Activated CD4-positive, alpha-beta T cell treated with anti-CD3 and anti-CD28 coated beads, Interleukin-2, amount 50 U/mL, for 4 hours (primary cell): ENCODE results near the gene RIMBP2.

Source experiments
- DNase-seq, 2 experiments: peaks; one replicate each; pipeline ENCODE4 v3.0.0-alpha.2; 2020

Gene RIMBP2

GRCh38 chr12:130398100-130398848 lies 317.8 kb downstream of the RIMBP2 start:
- DNase-seq: no peak

DNA sequence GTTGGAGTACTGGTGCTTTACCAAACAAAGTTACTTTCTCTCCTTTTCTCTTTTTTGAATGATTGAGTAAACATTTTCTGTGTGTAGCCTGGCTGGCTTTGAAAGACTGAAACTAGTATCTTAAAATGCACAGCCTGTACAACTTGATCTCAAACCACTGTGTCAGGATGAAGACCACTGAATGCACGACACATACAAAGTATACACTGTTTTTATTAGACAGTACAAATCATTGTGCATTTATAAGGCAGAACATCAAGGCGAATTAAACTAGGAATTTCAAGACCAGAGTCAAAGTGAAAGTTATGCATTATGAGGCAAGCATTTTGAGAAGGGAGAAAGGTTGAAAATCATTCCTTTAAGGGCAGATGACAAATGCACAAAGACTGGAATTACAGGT lies 319.4 kb downstream of the RIMBP2 start:
- DNase-seq: no peak

GRCh38 chr12:130394906-130395305 lies 321.2 kb downstream of the RIMBP2 start:
- no peak for DNase-seq

GRCh38 chr12:130391186-130391585 lies 324.9 kb downstream of the RIMBP2 start:
- DNase-seq: no peak

GRCh38 chr12:130385193-130385592 lies 330.9 kb downstream of the RIMBP2 start:
- DNase-seq: no peak

DNA sequence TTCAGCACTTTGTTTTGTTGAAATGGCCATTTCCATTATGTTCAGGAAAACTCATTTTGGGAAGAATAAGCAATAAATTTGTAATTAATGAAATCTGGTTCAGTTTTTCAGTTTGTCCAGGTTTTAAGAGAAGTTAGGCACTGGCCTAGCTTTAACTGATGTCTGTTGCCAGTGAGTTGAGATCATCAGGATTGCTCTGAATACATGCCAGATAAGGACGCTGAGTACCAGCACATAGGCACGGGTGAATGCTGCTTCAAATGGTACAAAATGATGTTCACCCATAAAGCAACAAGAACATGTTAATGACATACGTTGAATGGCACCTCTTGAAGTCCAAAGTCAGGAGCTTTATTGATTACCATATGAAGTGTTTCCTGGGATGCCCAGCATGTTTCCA lies 331.9 kb downstream of the RIMBP2 start:
- DNase-seq: no peak

- no peak for DNase-seq
Measured at GRCh38 chr12:130382818-130383217, 333.3 kb downstream of the RIMBP2 start.

DNA sequence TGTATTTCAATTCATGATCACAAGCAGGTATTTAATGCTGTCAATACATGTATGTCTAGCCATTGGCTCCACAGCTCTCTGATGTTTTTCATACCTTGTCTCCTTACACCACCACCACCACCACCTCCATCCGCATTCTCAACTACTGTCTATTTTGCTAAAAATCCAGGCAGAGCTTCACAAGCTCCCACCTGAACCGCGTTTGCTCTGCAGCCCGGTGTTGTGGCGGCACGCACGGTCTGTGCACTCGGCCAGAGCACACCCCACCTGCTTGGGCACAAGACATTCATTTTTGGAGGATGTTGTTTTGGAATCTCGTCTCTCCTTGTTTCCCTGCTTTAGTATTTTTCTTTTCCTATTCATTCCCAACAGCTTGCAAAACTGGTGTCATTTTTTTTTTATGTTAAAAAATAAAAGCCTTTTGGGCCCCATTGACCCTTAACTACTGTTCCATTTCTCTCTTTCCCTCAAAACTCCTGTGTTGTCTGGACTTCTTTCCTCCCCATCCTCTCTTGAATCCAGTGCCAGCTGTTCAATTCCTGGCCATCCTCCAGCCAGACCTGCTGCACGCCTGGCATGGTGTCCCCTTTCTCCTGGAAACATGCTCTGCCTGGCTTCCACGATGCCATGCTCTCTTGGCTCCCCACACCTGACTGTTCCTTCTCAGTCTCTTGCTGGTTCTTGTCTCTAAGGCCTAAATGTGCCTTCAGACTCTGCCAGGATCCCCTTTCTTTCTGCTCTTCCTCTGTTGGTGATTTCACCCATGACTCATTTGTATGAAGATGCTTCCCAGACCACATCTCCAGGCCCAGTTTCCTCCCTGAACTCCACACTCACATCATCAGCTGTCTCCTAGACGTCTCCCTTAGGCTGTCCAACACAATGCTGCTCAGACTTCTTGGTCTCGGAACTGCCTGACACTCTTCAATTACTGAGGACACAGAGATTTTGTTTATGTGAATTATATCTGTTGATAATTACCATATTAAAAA lies 340.5 kb downstream of the RIMBP2 start:
- no peak for DNase-seq

GRCh38 chr12:130374083-130374482 lies 342.0 kb downstream of the RIMBP2 start:
- DNase-seq: no peak

- DNase-seq: no peak
Measured at GRCh38 chr12:130372936-130373335, 343.2 kb downstream of the RIMBP2 start.

- no peak for DNase-seq
Measured at GRCh38 chr12:130371296-130371695, 344.8 kb downstream of the RIMBP2 start.

DNA sequence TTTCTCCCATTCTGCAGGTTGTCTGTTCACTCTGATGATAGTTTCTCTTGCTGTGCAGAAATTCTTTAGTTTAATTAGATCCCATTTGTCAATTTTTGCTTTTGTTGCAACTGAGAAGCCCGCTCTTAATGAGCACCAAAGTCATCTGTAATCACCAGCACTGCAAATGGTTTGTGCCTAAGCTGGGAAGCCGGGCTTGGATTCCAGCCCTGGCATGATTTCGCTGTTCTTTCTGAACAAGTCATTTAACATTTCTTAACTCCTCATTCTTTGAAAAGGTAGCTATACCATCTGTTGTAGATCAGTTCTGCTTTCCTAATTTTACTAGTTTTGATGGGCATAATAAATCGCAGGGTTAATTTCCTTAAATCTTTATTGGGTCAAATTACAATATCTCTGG lies 346.3 kb downstream of the RIMBP2 start:
- DNase-seq: no peak

GRCh38 chr12:130367523-130367922 lies 348.6 kb downstream of the RIMBP2 start:
- DNase-seq: no peak

DNA sequence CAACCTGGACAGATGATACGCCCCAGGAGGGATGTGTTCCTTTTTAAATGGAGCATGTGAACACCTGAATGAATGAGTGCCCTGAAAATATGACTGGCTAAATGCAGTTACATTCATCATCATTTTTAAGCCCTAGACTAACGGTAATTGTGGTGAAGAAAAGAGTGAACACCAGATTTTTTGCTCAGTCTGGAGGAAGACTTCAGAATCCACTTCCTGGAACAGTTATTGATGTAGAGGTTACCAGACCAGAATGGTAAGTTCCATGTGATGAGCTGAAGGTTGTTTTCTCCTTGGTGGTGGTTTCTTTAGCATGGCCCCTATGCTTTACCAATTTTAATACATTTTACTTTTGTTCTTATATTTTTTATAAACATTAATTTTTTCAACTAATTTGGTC lies 349.1 kb downstream of the RIMBP2 start:
- no peak for DNase-seq

DNA sequence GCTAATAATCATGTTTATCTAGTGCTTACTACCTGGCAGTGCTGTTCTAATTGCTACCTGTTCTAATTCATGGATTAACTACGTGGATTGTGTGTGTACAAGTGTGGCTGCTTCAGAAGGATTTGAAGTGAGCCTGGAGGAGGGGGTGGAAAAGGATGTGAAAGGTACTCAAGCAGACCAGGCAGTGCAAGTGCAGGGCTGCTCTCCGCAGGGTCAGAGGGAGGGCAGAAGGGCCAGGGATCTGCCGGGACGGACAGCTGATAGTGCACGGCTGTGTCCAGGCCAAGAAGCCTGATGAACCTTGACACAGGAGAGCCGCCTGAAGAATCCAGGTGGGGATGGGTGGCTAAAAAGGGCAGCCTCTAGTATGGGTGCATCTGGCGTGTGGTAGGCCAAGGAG lies 349.9 kb downstream of the RIMBP2 start:
- DNase-seq: no peak

GRCh38 chr12:130364578-130364977 lies 351.5 kb downstream of the RIMBP2 start:
- no peak for DNase-seq

DNA sequence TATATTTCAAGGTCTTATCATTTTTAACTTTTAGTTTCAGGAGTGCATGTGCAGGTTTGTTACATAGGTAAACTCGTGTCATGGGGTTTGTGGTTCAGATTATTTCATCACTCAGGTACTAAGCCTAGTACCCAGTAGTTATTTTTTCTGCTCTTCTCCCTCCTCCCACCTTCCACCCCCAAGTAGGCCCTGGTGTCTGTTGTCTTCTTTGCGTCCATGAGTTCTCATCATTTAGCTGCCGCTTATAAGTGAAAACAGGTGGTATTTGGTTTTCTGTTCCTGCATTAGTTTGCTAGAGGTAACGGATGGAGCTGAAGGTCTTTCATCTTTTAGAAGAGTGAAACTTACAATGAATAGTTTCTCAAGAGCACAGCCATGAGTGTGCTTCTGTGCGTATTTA lies 354.0 kb downstream of the RIMBP2 start:
- DNase-seq: no peak

- DNase-seq: no peak
Measured at GRCh38 chr12:130357729-130358330, 358.3 kb downstream of the RIMBP2 start.

DNA sequence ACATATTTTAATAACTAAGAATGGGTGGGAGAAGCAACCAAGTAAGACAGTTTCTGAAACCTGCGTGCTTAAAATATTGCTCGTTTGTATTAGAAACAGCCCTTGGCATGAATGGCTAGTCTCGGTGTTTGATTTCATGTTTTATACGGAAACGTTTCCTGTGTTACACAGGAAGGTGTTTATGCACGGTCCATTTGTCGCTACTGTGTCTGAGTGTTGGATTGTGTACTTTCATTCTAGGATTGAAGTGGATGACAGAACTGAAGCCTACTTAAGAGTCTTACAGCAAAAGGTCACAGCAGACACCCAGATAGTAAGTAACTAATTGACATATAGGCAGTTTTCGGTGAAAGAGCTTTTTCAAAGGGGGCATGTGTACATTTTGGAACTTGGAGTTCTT lies 358.9 kb downstream of the RIMBP2 start:
- no peak for DNase-seq

DNA sequence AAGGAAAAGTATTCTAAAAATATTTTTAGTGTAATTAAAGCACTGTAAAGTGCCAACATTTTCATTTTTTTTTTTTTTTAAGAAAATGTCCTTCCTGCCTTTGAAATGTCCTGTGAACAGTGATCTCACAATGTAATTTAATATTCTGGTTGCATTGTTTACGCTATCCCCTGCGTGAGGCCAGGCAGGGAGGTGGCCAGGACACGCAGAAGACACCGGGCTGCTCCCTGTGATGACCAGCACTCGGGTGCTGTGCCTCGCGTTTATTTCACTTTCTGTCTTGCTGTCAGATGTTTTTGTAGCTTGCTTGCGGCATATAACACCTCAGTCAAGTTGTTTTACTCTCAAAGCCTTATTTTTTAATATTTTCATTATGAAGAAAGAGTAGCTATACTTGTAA lies 359.9 kb downstream of the RIMBP2 start:
- no peak for DNase-seq

DNA sequence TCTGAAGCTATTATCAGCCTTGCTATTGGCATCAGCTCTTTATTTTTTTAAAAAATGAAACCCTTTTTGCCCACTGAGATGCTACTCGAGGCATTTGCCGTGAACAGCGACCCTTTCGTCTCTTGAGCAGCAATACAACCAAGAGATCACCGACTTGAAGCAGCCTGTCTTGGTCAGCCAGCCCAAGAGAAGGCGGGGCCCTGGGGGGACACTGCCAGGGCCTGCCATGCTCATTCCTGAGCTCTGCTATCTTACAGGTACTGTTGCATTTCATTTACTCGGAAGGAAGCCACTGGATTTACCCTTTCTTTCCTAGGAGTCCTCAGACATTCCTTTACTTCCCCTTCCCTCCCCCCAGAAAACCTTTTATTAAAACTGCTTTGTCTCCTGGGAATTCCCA lies 361.7 kb downstream of the RIMBP2 start:
- DNase-seq: no peak

GRCh38 chr12:130353081-130353480 lies 363.0 kb downstream of the RIMBP2 start:
- no peak for DNase-seq

- no peak for DNase-seq
Measured at GRCh38 chr12:130351326-130351725, 364.8 kb downstream of the RIMBP2 start.

DNA sequence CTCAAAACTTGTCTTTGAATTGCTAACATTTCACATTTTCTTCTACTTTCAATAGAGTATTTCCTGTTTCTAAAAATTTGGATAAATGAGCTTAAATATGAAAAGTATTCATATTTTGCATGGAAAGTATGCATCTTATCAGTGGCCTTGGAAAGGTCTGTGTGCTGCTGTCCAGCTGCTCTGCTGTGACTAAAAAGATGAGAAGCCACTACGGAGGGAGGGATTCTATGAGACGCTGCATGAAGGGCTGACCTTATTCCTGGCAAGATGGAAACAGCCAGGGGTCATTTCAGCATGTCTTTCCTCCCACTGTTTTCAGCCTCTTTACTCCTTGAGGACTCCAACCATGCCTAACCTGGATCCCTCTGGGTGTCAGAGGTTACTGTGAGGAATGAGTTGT lies 365.4 kb downstream of the RIMBP2 start:
- no peak for DNase-seq
